ENCODE results near the gene SCTR.

- TF ChIP-seq CTCF (IDR thresholded peaks at IDR 0.05) (no peak), POLR2A (IDR thresholded peaks at IDR 0.05) (no peak)
These were observed 82.1 kb downstream of the SCTR start for GRCh38 chr2:119442226-119442619.
